ENCODE measurements around the gene RPA3. TPM values are rescaled to one million over a fixed set of nuclear protein-coding genes. Genes with fewer than 3 reads are reported as not detected.
"Not testable (repeated sequence)": the region's sequence is repeated elsewhere in the genome, so short reads cannot be mapped to it uniquely, and the experiment has no call there.

The RPA3 gene
- total RNA-seq, 1 experiment from 2014 or later: 38.9 TPM

DNA sequence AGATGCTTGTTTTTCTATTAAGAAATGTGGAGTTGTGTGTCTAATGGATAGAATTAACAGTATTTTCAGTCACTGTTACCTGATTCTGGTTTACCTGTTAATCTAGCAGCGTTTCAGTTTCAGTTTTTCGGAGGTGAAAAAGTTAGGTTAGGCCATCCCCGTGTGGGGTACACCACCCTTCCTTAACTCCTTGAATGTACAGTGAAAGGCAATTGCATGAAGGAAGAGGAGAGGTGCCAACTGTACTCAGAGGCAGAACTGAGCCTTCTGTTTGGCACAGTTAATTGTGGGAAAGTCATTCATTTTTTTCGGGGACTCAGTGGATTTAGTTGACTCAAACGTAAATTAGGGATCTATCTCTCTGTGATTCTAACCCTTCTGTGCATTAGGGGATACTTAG lies 35.5 kb downstream of the RPA3 start:
- H3K4me3 ChIP-seq (ENCODE audit: low read length): no peak overlapping the region
- no peak overlapping the region for H3K27ac ChIP-seq (ENCODE audit: low read length)
- BruUV-seq (replicated peaks): no TSS peak
- intact Hi-C loops (cut with micrococcal nuclease): loop anchor here (5.0 kb wide), 4 partner anchors 49 to 509 kb away; no protein-coding TSS in a partner anchor
- DNase-seq: no peak
- POLR2A ChIA-PET (ENCODE audit: unreplicated experiment): no interaction called here
- no peaks in the 10 kb centered on the region for H3K9me3 ChIP-seq (ENCODE audit: low read length)
- TF ChIP-seq, protein P1, sequence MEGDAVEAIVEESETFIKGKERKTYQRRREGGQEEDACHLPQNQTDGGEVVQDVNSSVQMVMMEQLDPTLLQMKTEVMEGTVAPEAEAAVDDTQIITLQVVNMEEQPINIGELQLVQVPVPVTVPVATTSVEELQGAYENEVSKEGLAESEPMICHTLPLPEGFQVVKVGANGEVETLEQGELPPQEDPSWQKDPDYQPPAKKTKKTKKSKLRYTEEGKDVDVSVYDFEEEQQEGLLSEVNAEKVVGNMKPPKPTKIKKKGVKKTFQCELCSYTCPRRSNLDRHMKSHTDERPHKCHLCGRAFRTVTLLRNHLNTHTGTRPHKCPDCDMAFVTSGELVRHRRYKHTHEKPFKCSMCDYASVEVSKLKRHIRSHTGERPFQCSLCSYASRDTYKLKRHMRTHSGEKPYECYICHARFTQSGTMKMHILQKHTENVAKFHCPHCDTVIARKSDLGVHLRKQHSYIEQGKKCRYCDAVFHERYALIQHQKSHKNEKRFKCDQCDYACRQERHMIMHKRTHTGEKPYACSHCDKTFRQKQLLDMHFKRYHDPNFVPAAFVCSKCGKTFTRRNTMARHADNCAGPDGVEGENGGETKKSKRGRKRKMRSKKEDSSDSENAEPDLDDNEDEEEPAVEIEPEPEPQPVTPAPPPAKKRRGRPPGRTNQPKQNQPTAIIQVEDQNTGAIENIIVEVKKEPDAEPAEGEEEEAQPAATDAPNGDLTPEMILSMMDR (conservative IDR thresholded peaks at IDR 0.05; ENCODE audit: low read depth, low read length): no peak
- H2AFZ ChIP-seq (ENCODE audit: low read length): no peak overlapping the region
- H3K27me3 ChIP-seq (ENCODE audit: low read length): no peaks in the 10 kb centered on the region
- H3K9me2 ChIP-seq (replicated peaks; ENCODE audit: low read length): no peaks in the 10 kb centered on the region
- no peaks in the 10 kb centered on the region for H3F3A ChIP-seq (ENCODE audit: low read length, unreplicated experiment)
- no peak overlapping the region for H3K4me2 ChIP-seq (ENCODE audit: low read length)
- CTCF ChIA-PET: no interaction called here
- H4K20me1 ChIP-seq (ENCODE audit: low read length): no peaks in the 10 kb centered on the region
- peaks cover 11% of the 10 kb centered on the region for H3K4me1 ChIP-seq (ENCODE audit: insufficient read depth, low read length)
- no peak overlapping the region for H3K9ac ChIP-seq (ENCODE audit: low read length)
- no peaks in the 10 kb centered on the region for H3K36me3 ChIP-seq (ENCODE audit: low read depth, low read length)
- H3K79me2 ChIP-seq (ENCODE audit: low read length): no peaks in the 10 kb centered on the region
- no peak for ATAC-seq

DNA sequence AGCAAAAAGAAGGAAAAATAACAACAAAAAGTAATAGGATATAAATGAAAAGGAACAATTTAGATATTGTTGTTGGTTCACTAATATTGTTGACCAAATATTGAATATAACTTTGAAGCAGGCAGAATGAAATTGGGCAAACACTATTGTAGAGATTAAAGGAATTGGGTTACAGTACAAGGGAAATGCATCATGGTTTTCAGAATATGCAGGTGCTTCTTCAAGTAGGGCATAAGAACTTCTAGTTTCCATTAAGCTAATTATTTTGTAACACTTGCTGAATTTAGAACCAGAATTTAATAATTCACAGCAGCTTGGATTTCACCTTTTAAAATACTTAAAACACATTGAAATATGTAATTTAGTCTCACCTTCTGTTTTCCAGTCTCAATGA lies 36.5 kb downstream of the RPA3 start:
- TF ChIP-seq EZH2phosphoT487 (IDR thresholded peaks at IDR 0.05; ENCODE audit: borderline replicate concordance, low read length): no peak
- Histone ChIP-seq H3K4me2 (ENCODE audit: low read length) (peak overlapping the region; percentile 16; the same call in 1 of the 2 replicates), H3K9ac (ENCODE audit: low read length) (no peak overlapping the region), H3K27ac (ENCODE audit: low read length) (no peak overlapping the region), H3K36me3 (ENCODE audit: low read depth, low read length) (no peaks in the 10 kb centered on the region), H2AFZ (ENCODE audit: low read length) (no peak overlapping the region), H4K20me1 (ENCODE audit: low read length) (no peaks in the 10 kb centered on the region), H3K79me2 (ENCODE audit: low read length) (no peaks in the 10 kb centered on the region), H3K27me3 (ENCODE audit: low read length) (no peaks in the 10 kb centered on the region), H3F3A (ENCODE audit: low read length, unreplicated experiment) (no peaks in the 10 kb centered on the region), H3K9me3 (ENCODE audit: low read length) (no peaks in the 10 kb centered on the region), H3K9me2 (replicated peaks; ENCODE audit: low read length) (no peaks in the 10 kb centered on the region), H3K4me3 (ENCODE audit: low read length) (no peak overlapping the region), H3K4me1 (ENCODE audit: insufficient read depth, low read length) (peaks cover 11% of the 10 kb centered on the region)
- ATAC-seq (no peak), DNase-seq (no peak)
- CTCF ChIA-PET: interaction anchor here (1.0 to 1.7 kb wide), 6 partner anchors 11 to 508 kb away, joined by 4 to 11 read pairs (median 7); no protein-coding TSS in a partner anchor
- POLR2A ChIA-PET (ENCODE audit: unreplicated experiment): interaction anchor here (0.6 kb wide), 1 partner anchor 80 kb away, joined by 4 read pairs; no protein-coding TSS in a partner anchor
- intact Hi-C loops (cut with micrococcal nuclease): loop anchor here (1.0 to 5.0 kb wide), 10 partner anchors 41 to 535 kb away; partner anchors contain the start of gene UMAD1
- BruUV-seq (replicated peaks): no TSS peak

DNA sequence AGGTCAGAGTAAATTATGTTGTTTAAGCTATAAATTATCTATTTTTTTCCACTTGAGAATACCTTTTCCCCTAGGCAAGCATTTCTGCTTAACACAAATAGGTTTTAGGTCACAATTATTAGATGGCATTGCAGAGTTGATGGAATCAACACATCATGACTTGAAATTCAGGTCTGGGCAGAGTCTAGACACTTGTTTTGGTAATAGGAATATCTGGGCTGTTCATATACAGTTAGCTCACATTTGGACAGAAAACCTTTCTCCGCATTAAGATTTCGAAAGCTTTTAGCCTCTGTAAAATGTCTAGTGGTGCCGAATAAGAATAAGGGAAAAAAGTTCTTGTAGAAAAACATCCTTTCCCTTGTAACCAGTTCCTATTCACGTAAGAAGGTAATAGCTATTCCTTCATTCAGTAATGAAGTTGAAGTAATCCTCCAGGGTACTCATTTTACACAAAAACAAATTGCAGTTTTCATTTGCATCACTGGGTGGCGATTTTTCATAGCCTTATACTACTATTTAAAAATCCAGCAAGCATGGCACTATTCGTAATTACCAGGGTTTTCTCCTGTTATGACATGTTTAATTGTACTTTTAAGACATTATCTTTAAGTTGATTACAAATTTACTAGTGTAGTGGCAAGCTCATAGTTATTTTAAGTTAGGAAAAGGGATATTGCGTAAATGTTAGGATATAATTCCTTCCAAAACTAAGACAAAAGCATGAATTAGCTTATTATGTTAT lies 37.0 kb downstream of the RPA3 start:
- ChIA-PET POLR2A (ENCODE audit: unreplicated experiment) (interaction anchor here (0.6 kb wide), 1 partner anchor 81 kb away, joined by 4 read pairs; no protein-coding TSS in a partner anchor), CTCF (interaction anchor here (0.7 to 1.7 kb wide), 13 partner anchors 12 to 509 kb away, joined by 3 to 11 read pairs (median 6); partner anchors contain the start of gene RPA3)
- no peaks in the 10 kb centered on the region for H3F3A ChIP-seq (ENCODE audit: low read length, unreplicated experiment)
- H3K4me2 ChIP-seq (ENCODE audit: low read length): peak overlapping the region; percentile 60
- H3K4me1 ChIP-seq (ENCODE audit: insufficient read depth, low read length): peaks cover 11% of the 10 kb centered on the region
- H3K9me3 ChIP-seq (ENCODE audit: low read length): no peaks in the 10 kb centered on the region
- intact Hi-C loops (cut with micrococcal nuclease): loop anchor here (1.0 to 5.0 kb wide), 10 partner anchors 41 to 536 kb away; partner anchors contain the start of gene UMAD1
- no peak overlapping the region for H3K27ac ChIP-seq (ENCODE audit: low read length)
- H3K9me2 ChIP-seq (replicated peaks; ENCODE audit: low read length): no peaks in the 10 kb centered on the region
- no peaks in the 10 kb centered on the region for H4K20me1 ChIP-seq (ENCODE audit: low read length)
- BruUV-seq (replicated peaks): no TSS peak
- TF ChIP-seq EZH2phosphoT487 (IDR thresholded peaks at IDR 0.05; ENCODE audit: borderline replicate concordance, low read length): no peak
- TF ChIP-seq, protein P1 (conservative IDR thresholded peaks at IDR 0.05; ENCODE audit: low read depth, low read length): peak; percentile 81
- 0 out of 2 replicates have a peak overlapping the region, but pooled peaks have one; percentile 17 for H2AFZ ChIP-seq (ENCODE audit: low read length)
- no peaks in the 10 kb centered on the region for H3K36me3 ChIP-seq (ENCODE audit: low read depth, low read length)
- no peak overlapping the region for H3K9ac ChIP-seq (ENCODE audit: low read length)
- H3K4me3 ChIP-seq (ENCODE audit: low read length): peak overlapping the region; percentile 16; the same call in 1 of the 2 replicates
- H3K27me3 ChIP-seq (ENCODE audit: low read length): no peaks in the 10 kb centered on the region
- DNase-seq (peak; percentile 80), ATAC-seq (peak; percentile 93)
- no peaks in the 10 kb centered on the region for H3K79me2 ChIP-seq (ENCODE audit: low read length)

DNA sequence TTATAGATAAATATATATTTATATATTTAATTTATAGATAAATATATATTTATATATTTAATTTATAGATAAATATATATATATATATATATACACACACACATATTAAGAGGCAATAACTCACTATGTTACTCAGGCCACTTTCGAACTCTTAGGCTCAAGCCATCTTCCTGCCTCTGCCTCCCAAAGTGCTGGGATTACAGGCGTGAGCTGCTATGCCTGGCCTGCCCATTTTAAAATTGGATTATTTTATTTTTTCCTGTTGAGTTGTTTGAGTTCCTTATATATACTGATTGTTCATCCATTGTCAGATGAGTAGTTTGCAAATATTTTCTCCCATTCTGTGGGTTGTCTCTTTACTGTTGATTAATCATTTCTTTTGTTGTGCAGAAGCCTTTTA lies 38.8 kb downstream of the RPA3 start:
- intact Hi-C loops (cut with micrococcal nuclease): loop anchor here (2.0 to 5.0 kb wide), 7 partner anchors 39 to 513 kb away; partner anchors contain the start of gene UMAD1
- H4K20me1 ChIP-seq (ENCODE audit: low read length); H3K27ac ChIP-seq (ENCODE audit: low read length); DNase-seq; H2AFZ ChIP-seq (ENCODE audit: low read length); H3K4me3 ChIP-seq (ENCODE audit: low read length); H3K9me3 ChIP-seq (ENCODE audit: low read length); H3K9me2 ChIP-seq (replicated peaks; ENCODE audit: low read length); H3K79me2 ChIP-seq (ENCODE audit: low read length); ATAC-seq; BruUV-seq (replicated peaks); H3K4me2 ChIP-seq (ENCODE audit: low read length); H3F3A ChIP-seq (ENCODE audit: low read length, unreplicated experiment); H3K36me3 ChIP-seq (ENCODE audit: low read depth, low read length); H3K9ac ChIP-seq (ENCODE audit: low read length); CTCF ChIA-PET; POLR2A ChIA-PET (ENCODE audit: unreplicated experiment); H3K27me3 ChIP-seq (ENCODE audit: low read length): not testable (repeated sequence)
- H3K4me1 ChIP-seq (ENCODE audit: insufficient read depth, low read length): peaks cover 11% of the 10 kb centered on the region
